Medulla oblongata (tissue), 1 donor: ENCODE data around the gene PDIA2.
"Not testable (repeated sequence)": the region's sequence is repeated elsewhere in the genome, so short reads cannot be mapped to it uniquely, and the experiment has no call there.

Source experiments
- DNase-seq: peaks from one replicate; pipeline ENCODE4 v3.0.0-alpha.2; 2015; ENCODE audit errors: extremely low spot score

The PDIA2 gene

GRCh38 chr16:263182-263774 is 19.7 kb upstream of the PDIA2 start:
- no peak for DNase-seq

DNA sequence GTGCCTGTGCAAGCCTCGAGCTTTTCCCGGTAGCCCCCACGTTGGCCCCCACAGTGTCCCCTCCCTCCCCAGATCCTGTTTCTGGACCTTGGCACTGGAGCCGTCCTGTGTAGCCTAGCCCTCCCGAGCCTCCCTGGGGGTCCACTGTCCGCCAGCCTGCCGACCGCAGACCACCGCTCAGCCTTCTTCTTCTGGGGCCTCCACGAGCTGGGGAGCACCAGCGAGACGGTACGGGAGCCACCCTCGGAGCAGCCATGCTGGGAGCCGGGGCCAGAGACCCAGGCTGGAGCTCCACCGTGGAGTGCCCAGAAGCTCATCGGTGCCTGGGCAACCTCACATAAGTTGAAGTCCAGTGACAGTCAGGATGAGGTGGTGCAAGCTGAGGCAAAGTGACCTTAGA is 19.0 kb upstream of the PDIA2 start:
- DNase-seq: no peak

GRCh38 chr16:264440-264951 is 18.5 kb upstream of the PDIA2 start:
- no peak for DNase-seq

DNA sequence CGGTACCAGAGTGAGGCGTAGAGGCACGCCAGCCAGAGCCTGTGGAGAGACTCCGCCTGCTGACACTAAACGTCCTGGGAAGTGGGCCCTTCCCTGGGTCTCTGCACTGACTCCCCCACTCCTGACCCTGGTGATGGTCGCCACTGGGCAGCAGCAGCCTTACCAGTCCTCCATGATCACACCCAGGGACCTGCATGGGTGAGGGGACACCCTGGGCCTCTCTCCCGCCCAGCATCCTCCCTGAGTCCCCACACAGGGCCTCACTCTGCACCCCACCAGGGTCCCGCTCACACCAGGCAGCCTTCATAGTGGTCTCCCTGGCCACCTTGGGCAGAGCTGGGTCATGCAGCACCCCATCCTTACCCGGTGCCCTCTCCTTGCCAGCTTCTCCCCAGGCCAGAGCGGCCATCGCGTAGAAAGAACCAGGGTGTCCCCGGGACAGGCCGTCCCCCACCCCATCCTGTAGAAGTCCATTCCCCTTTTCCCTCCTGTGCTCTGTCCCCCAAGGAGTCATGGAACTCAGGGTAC is 17.9 kb upstream of the PDIA2 start:
- DNase-seq: no peak

DNA sequence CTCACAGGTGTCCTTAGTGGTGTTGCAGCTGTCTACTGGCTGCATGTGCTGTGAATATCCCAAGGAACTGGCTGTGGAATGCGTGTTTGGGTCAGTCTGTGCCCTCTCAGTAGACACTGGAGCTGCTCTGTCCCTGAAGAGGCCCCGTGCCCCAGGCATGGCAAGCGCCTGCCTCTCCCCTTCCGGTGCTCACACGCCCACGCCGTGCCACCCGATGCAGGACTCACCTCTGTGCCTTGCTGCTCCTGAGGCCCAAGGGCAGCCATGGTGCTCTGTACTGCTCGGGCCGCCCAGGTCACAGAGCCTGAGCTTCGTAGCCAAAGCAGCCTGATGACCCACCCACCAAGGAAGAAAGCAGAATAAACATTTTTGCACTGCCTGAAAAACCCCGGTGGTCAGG is 17.3 kb upstream of the PDIA2 start:
- DNase-seq: no peak

DNA sequence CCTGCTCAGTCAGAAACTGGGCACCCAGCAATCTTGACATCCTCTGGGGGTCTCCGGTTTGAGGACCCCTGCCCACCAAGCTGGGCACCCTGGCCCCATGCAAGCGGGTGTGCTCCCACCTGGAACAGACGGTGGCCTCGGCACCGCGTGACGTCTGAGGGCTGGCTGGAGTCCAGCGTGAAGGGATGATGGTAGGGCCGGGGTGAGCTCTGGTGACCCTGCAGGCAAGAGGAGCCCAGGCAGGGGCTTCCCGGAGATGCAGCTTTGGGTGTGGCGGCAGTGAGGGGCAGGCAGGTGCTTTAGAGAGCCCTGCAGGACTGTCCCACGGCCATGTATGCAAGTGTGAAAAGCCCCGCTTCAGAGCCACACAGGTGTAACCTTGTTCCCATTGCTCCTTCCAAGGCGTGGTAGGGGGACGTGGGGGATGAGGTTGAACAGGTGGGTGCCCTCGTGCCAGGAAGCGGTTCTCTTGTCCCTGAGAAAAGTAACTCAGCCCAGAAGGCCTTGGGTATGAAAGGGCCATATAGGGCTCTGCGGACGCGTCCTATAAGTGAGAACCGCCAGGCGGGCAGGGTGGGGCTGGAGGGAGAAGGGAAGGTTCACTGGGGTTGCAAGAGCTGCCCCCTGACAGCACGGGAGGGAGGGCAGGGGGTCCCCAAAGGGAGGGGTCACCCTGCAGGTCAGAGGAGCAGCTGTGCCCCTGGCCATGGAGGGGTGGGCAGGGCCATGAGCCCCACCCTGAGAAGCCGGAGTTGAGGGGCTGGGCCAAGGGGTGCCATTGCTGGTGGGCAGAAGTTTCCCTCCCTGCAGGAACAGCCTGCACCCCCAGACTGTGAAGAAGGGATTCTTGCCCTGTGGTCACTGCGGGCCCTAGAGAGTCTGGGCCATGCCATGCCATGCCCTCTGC is 16.5 kb upstream of the PDIA2 start:
- no peak for DNase-seq

GRCh38 chr16:267562-267961 is 15.4 kb upstream of the PDIA2 start:
- not testable (repeated sequence) for DNase-seq

GRCh38 chr16:268141-269053 is 14.6 kb upstream of the PDIA2 start:
- DNase-seq: no peak

DNA sequence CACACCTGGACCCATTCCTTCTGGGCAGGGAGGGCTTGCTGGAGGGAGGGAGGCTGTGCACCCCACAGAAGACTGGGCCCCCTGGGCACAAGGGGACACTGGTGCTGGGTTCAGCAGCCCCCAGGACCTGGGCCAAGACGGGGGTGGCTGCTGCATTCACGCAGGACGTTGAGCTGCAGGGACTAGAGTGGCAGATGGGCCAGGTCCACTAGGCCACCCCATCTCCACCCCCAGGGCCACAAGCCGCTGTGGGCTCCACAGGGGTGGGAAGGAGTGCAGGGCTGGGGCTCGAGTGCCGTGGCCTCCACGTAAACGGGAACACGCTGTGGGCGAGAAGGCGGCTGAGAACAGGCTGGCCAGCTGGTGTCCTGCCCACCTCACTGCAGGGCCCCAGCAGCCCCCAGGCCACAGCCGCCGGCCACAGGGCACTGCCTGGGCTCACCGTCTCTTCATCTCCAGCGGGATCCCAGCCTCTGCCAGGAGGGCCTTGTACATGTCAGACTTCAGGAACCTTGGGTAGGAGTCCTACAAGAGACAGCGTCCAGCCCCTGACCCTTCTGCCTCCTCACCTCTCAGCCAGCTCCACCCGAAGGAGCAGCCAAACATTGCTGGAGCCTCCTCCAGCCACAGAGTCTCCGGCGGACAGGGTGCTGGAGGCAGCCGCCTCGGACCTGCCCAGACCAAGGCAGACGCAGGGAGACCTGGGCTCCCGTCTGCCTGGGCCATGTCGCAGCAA is 13.7 kb upstream of the PDIA2 start:
- no peak for DNase-seq

- DNase-seq: no peak
Measured at GRCh38 chr16:270381-271255, 12.3 kb upstream of the PDIA2 start.

GRCh38 chr16:272633-273546 is 10.1 kb upstream of the PDIA2 start:
- DNase-seq: no peak

- no peak for DNase-seq
Measured at GRCh38 chr16:273547-274421, 9.2 kb upstream of the PDIA2 start.

DNA sequence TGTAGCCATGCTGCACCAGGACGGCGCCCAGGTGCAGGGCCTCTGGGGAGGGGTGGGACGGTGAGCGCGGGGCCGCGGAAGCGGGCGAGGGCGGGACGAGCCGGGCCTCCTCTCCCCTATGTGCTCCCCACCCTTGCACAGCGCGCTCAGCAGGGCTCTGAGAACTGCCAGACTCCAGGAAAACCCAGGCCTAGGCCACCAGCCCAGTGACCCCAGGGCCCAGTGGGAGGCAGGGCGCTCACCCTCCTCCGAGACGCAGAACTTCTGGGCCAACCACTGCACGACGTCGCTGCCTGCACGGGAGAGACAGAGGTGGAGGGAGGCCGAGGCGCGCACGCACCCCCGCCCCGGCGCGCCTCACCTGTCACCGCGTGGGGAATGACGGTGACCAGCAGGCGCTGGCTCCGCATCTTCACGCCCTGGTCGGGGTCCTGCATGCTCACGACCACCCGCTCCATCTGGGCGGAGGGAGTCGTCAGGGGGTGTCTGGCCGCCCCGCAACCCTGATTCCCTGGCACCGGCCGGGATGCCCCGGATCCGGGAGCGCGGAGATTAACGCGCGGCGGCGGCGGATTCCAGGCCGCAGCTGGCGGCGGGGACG is 7.8 kb upstream of the PDIA2 start:
- DNase-seq: no peak

GRCh38 chr16:275786-276232 is 7.2 kb upstream of the PDIA2 start, which contains the start of gene RGS11:
Gene RGS11, minus strand, starts transcription at chr16:275944. Its CDS starts 33 bp downstream, at chr16:275911.
- DNase-seq: no peak

DNA sequence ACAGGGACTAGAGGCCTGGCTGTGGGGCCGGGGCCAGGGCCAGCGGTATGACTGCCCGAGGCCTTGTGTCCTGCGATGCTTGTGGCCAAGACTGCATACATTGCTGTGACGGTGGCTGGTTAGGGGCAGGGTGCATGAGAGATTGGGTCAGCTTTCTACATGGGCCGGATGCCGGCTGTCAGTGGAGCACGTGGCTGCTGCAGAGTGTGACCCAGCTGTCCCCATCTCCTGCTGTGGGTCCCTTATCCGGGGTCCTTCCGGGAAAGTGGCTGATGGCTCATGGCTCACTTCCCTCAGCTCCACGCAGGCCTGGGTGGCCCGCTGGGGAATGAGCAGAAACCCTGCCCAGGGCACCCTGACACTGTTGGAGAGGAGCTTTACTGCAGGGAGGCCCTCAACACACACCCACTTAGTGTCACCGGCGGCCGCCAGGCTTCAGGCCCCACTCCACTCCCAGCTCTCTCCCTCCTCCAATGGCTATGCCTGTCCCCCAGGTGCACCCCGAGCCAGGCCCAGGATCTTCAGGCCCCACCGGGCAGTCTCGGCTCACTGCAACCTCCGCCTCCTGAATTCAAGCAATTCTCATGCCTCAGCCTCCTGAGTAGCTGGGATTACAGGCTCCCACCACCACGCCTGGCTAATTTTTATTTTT is 6.4 kb upstream of the PDIA2 start:
- DNase-seq: no peak

- no peak for DNase-seq
Measured at GRCh38 chr16:278863-279366, 4.0 kb upstream of the PDIA2 start.

DNA sequence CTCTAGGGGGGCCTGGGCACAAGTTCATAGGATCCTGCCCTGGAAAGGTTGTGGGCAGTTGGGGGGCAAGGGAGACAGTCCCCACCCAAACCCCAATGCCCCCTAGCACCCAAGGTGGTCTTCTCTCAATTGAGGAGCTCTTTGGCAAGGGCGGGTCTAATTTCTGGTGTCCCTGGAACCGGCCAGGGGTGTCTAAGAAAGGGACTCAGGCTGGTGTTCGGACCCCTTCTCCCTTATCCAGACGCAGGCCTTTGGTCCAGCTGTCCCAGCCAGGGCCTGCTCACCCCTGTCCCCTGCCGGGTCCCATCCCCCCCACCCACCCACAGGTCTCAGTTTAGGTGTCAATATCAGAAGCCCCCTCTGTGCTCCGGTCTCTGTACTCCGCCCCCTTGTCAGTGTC is 3.4 kb upstream of the PDIA2 start:
- DNase-seq: no peak
